K562 (cell line): ENCODE measurements around the gene CACYBP. TPM values are rescaled to one million over a fixed set of nuclear protein-coding genes. Genes with fewer than 3 reads are reported as not detected.

Experiments
- ARID1B ChIP-seq: fragments of 450-650 bp; IDR thresholded peaks from 2 replicates; pipeline ENCODE4 v1.6.1; 2016; ENCODE audit warnings: antibody characterized with exemption, mild to moderate bottlenecking, inconsistent platforms
- CHD1 ChIP-seq: fragments of 200-600 bp; sonication (generic); IDR thresholded peaks from one replicate; pipeline ENCODE4 v1.6.1; 2012; ENCODE audit warnings: mild to moderate bottlenecking, moderate library complexity, low read length, inconsistent platforms
- CREM ChIP-seq: IDR thresholded peaks from 2 replicates; pipeline ENCODE4 v1.6.1; 2014; ENCODE audit warnings: antibody characterized with exemption, low read depth
- CTBP1 ChIP-seq: fragments of 450-650 bp; IDR thresholded peaks from 2 replicates; pipeline ENCODE4 v1.6.1; 2016; ENCODE audit warnings: borderline replicate concordance
- EP400 ChIP-seq: fragments of 450-650 bp; IDR thresholded peaks from 2 replicates; pipeline ENCODE4 v1.6.1; 2017; ENCODE audit warnings: antibody characterized with exemption, mild to moderate bottlenecking, moderate library complexity
- ETS2 ChIP-seq: IDR thresholded peaks from 2 replicates; pipeline ENCODE4 v1.6.1; 2016; ENCODE audit warnings: borderline replicate concordance, missing genetic modification characterization, mild to moderate bottlenecking, moderate library complexity, missing compliant biosample characterization; ENCODE audit not compliant: poor library complexity, severe bottlenecking
- EZH2 ChIP-seq: IDR thresholded peaks from 2 replicates; pipeline ENCODE4 v1.6.1; 2012; ENCODE audit warnings: low read depth, mild to moderate bottlenecking, inconsistent platforms, low read length, borderline replicate concordance
- HDAC1 ChIP-seq, 2 experiments: fragments of 450-650 bp; IDR thresholded peaks; 2 replicates each; pipeline ENCODE4 v1.6.1; 2016 to 2017; ENCODE audit warnings: inconsistent platforms in 1 of 2, mild to moderate bottlenecking in 1 of 2, moderate library complexity in 1 of 2
- HSF4 ChIP-seq: fragments of 250-450 bp; sonication (Bioruptor Pico); IDR thresholded peaks from 2 replicates; pipeline ENCODE4 v2.1.2; 2022; ENCODE audit warnings: mild to moderate bottlenecking, moderate library complexity, borderline replicate concordance
- MAFG ChIP-seq: fragments of 450-650 bp; conservative IDR thresholded peaks from 2 replicates; pipeline ENCODE4 v1.6.1; 2016; ENCODE audit warnings: missing genetic modification characterization, missing compliant biosample characterization
- MAFK ChIP-seq: IDR thresholded peaks from 2 replicates; pipeline ENCODE4 v1.6.1; 2011; ENCODE audit warnings: low read length, improper control_type of control experiment
- NFE2 ChIP-seq: IDR thresholded peaks from 2 replicates; pipeline ENCODE4 v1.6.1; 2014; ENCODE audit warnings: antibody characterized with exemption, low read depth
- NR3C1 ChIP-seq: sonication (generic); formaldehyde crosslinking; IDR thresholded peaks from 2 replicates; pipeline ENCODE4 v1.8.1; 2022; ENCODE audit warnings: missing genetic modification reagents
- PHTF2 ChIP-seq: fragments of 250-450 bp; sonication (Bioruptor Pico); IDR thresholded peaks from 2 replicates; pipeline ENCODE4 v1.5.0; 2021; ENCODE audit warnings: mild to moderate bottlenecking
- SIN3B ChIP-seq: fragments of 450-650 bp; IDR thresholded peaks from 2 replicates; pipeline ENCODE4 v1.6.1; 2017; ENCODE audit warnings: low read depth, mild to moderate bottlenecking, moderate library complexity
- SMARCA4 ChIP-seq: fragments of 450-650 bp; IDR thresholded peaks from 2 replicates; pipeline ENCODE4 v1.6.1; 2016
- TAF7 ChIP-seq: fragments of 450-650 bp; IDR thresholded peaks from 2 replicates; pipeline ENCODE4 v1.6.1; 2016; ENCODE audit warnings: missing genetic modification characterization, missing compliant biosample characterization
- TCF7L2 ChIP-seq: fragments of 150-350 bp; IDR thresholded peaks from 2 replicates; pipeline ENCODE4 v1.6.1; 2016; ENCODE audit warnings: low read depth, mild to moderate bottlenecking, low read length, moderate library complexity
- ZKSCAN8 ChIP-seq: fragments of 200-800 bp; sonication (Bioruptor generic); IDR thresholded peaks from 2 replicates; pipeline ENCODE4 v1.6.1; 2016; ENCODE audit warnings: missing genetic modification characterization, missing compliant biosample characterization
- ZNF316 ChIP-seq: fragments of 450-650 bp; IDR thresholded peaks from 2 replicates; pipeline ENCODE4 v1.6.1; 2016
- ZNF79 ChIP-seq: fragments of 250-450 bp; sonication (Bioruptor Pico); IDR thresholded peaks from 2 replicates; pipeline ENCODE4 v1.4.0; 2020; ENCODE audit warnings: low read depth, mild to moderate bottlenecking, moderate library complexity
- polyA plus RNA-seq, 8 experiments: library from polyadenylated mRNA; depleted of rRNA in 4 of 8; stranded (reverse) in 5 of 8; unstranded in 3 of 8; fragments of >200 nt; fragmentation: Nextera tagmentation in 2 of 8; fragmentation: Illumina TruSeq in 1 of 8; extraction: Ambion mirVana in 2 of 8; extraction: Trizol in 1 of 8; gene quantifications; 2 replicates each; pipeline versions ENCODE4 v1.2.1 to v1.2.3, GENCODE V29; 2011 to 2014; ENCODE audit warnings: inconsistent platforms in 1 of 8, missing spikeins in 1 of 8
- total RNA-seq, 7 experiments: library from RNA; depleted of rRNA in 6 of 7; stranded (reverse); fragments of >200 nt in 6 of 7; fragmentation: Illumina TruSeq in 2 of 7; extraction: Trizol in 2 of 7; gene quantifications; 2 replicates each; pipeline versions ENCODE4 v1.2.1 to v1.2.3, GENCODE V29; 2011 to 2021; ENCODE audit warnings: low replicate concordance in 1 of 7
- TF ChIP-seq, protein P1 (sequence below), 3 experiments: fragments of 200-800 bp in 1 of 3; sonication (Bioruptor generic) in 1 of 3; sonication (generic) in 1 of 3; formaldehyde crosslinking in 1 of 3; IDR thresholded peaks; 2 replicates each; pipeline versions ENCODE4 v1.6.1 to v1.8.0; 2016 to 2022; ENCODE audit warnings: mild to moderate bottlenecking in 2 of 3, missing compliant biosample characterization in 2 of 3, missing genetic modification characterization in 2 of 3, missing genetic modification reagents in 1 of 3
- TF ChIP-seq, protein P2 (sequence below), 2 experiments: fragments of 450-650 bp; IDR thresholded peaks; 2 replicates each; pipeline ENCODE4 v1.6.1; 2018; ENCODE audit warnings: mild to moderate bottlenecking in 2 of 2, low read depth in 1 of 2; ENCODE audit not compliant: partially characterized antibody in 2 of 2
- TF ChIP-seq, protein P3 (sequence below): IDR thresholded peaks from 2 replicates; pipeline ENCODE4 v1.6.1; 2016; ENCODE audit warnings: missing genetic modification characterization, missing compliant biosample characterization

CACYBP gene
- total and polyA plus RNA-seq, 9 of the 15 experiments (the other 6 are each of a cell fraction or from before 2014, with no cell fraction given), result 147 to 1,576 (median 488) TPM

DNA sequence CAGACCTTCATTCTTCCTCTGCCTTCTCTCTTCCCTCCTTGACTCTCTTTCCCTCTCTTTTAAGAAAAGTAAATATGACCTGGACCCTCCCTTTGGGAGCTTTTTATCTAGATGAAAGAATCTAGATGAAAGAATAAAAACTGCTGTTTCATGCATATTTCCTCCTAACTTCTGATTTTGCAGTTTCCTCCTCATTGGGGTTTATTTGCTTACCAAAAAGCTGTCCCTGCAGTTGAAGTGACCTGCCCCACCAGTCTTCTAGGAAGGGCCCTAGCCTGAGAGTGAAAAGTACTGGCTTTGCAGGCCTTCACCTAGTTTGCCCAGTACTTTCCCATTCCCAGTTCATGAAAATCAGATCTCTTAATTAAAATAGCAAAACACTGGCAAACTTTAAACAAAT lies 28.3 kb upstream of the CACYBP start (continued):
- TF ChIP-seq CHD1 (no peak), ZKSCAN8 (CRISPR knock-in tag) (no peak), ARID1B (peak; percentile 34; the same call in 1 of the 2 replicates), MAFG (tag) (peak; percentile 58), TAF7 (tag) (no peak), CREM (no peak), HDAC1 (IDR thresholded peaks at IDR 0.05) (no peak), EZH2 (no peak), ZNF316 (peak; percentile 86), CTBP1 (no peak), SMARCA4 (peak; percentile 42; the same call in 1 of the 2 replicates), ETS2 (tag) (no peak), ZNF79 (no peak), EP400 (no peak), NFE2 (peak; percentile 78), SIN3B (no peak), TCF7L2 (no peak), NR3C1 (no peak), PHTF2 (CRISPR knock-in tag) (no peak), MAFK (0 out of 2 replicates have a peak, but pooled peaks have one; percentile 7), HSF4 (CRISPR knock-in tag) (no peak)
- TF ChIP-seq, protein P1, sequence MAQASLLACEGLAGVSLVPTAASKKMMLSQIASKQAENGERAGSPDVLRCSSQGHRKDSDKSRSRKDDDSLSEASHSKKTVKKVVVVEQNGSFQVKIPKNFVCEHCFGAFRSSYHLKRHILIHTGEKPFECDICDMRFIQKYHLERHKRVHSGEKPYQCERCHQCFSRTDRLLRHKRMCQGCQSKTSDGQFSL (CRISPR knock-in tag; IDR thresholded peaks at IDR 0.05), result no peak
- TF ChIP-seq, protein P1 (tag; IDR thresholded peaks at IDR 0.05), result no peak
- TF ChIP-seq, protein P2, sequence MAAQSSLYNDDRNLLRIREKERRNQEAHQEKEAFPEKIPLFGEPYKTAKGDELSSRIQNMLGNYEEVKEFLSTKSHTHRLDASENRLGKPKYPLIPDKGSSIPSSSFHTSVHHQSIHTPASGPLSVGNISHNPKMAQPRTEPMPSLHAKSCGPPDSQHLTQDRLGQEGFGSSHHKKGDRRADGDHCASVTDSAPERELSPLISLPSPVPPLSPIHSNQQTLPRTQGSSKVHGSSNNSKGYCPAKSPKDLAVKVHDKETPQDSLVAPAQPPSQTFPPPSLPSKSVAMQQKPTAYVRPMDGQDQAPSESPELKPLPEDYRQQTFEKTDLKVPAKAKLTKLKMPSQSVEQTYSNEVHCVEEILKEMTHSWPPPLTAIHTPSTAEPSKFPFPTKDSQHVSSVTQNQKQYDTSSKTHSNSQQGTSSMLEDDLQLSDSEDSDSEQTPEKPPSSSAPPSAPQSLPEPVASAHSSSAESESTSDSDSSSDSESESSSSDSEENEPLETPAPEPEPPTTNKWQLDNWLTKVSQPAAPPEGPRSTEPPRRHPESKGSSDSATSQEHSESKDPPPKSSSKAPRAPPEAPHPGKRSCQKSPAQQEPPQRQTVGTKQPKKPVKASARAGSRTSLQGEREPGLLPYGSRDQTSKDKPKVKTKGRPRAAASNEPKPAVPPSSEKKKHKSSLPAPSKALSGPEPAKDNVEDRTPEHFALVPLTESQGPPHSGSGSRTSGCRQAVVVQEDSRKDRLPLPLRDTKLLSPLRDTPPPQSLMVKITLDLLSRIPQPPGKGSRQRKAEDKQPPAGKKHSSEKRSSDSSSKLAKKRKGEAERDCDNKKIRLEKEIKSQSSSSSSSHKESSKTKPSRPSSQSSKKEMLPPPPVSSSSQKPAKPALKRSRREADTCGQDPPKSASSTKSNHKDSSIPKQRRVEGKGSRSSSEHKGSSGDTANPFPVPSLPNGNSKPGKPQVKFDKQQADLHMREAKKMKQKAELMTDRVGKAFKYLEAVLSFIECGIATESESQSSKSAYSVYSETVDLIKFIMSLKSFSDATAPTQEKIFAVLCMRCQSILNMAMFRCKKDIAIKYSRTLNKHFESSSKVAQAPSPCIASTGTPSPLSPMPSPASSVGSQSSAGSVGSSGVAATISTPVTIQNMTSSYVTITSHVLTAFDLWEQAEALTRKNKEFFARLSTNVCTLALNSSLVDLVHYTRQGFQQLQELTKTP (IDR thresholded peaks at IDR 0.05; ENCODE audit: low read depth in 1 of 2, partially characterized antibody in 2 of 2), result peak in 1 of 2 experiments; percentile 34
- TF ChIP-seq, protein P3, sequence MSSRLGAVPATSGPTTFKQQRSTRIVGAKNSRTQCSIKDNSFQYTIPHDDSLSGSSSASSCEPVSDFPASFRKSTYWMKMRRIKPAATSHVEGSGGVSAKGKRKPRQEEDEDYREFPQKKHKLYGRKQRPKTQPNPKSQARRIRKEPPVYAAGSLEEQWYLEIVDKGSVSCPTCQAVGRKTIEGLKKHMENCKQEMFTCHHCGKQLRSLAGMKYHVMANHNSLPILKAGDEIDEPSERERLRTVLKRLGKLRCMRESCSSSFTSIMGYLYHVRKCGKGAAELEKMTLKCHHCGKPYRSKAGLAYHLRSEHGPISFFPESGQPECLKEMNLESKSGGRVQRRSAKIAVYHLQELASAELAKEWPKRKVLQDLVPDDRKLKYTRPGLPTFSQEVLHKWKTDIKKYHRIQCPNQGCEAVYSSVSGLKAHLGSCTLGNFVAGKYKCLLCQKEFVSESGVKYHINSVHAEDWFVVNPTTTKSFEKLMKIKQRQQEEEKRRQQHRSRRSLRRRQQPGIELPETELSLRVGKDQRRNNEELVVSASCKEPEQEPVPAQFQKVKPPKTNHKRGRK, result no peak
